K562 (cell line): Measurements from ENCODE around the gene ESPN. TPM values are rescaled to one million over a fixed set of nuclear protein-coding genes. Genes with fewer than 3 reads are reported as not detected.

Experiments used
- ATAC-seq: fragments of 200-7000 bp; cut with Tn5 transposase; 3 replicates; pipeline ENCODE4 v1.9.1; 2020; ENCODE audit warnings: moderate library complexity
- BruUV-seq: library from RNA; stranded (reverse); fragments of 400-500 nt; replicated peaks from 2 replicates; lab custom pipeline; 2021; lab: Mats Ljungman, UMichigan
- CTCF ChIA-PET: fragments of 300-600 bp; formaldehyde crosslinking; extraction: SDS; loops from one replicate; lab custom pipeline; 2021; ENCODE audit warnings: low intra/inter-chr PET ratio; lab: Yijun Ruan, JAX
- POLR2A ChIA-PET: fragments of 300-600, 350-650 bp; sonication (Branson Sonifier 250); formaldehyde crosslinking; extraction: SDS; loops from one replicate; lab custom pipeline; 2021; ENCODE audit warnings: antibody characterized with exemption, inconsistent platforms; lab: Yijun Ruan, JAX
- DNase-seq, 4 experiments: peaks; one replicate each; pipeline versions ENCODE4 v3.0.0 to v3.0.0-alpha.2; 2011 to 2018; ENCODE audit warnings: low spot score in 3 of 4, mixed read lengths in 3 of 4; ENCODE audit errors: extremely low read depth in 1 of 4
- FAIRE-seq: peaks from 2 replicates; lab custom pipeline; 2011; peaks lifted over from hg19 to GRCh38; lab: Jason Lieb, UNC
- H2AFZ ChIP-seq: 2 replicates; pipeline ENCODE4 v1.6.0; 2011; ENCODE audit warnings: low read depth, low read length, control low read depth, inconsistent platforms
- H3K27ac ChIP-seq: fragments of 200-600 bp; 3 replicates; pipeline ENCODE4 v1.8.0; 2011; ENCODE audit warnings: low read depth, mild to moderate bottlenecking, control low read depth, inconsistent platforms, low read length, moderate library complexity, mixed read lengths; ENCODE audit errors: extremely low read depth
- H3K27me3 ChIP-seq, 2 experiments: fragments of 300-600 bp in 1 of 2; 2 replicates in 1 of 2; 3 replicates in 1 of 2; pipeline versions ENCODE4 v1.6.0 to v1.8.0; 2011; ENCODE audit warnings: inconsistent platforms in 2 of 2, low read length in 2 of 2, mild to moderate bottlenecking in 1 of 2, mixed read lengths in 1 of 2, moderate library complexity in 1 of 2; ENCODE audit not compliant: control insufficient read depth in 2 of 2, insufficient read depth in 2 of 2
- H3K36me3 ChIP-seq: fragments of 300-600 bp; 3 replicates; pipeline ENCODE4 v1.8.0; 2011; ENCODE audit warnings: mild to moderate bottlenecking, low read length, inconsistent platforms; ENCODE audit not compliant: control insufficient read depth, insufficient read depth
- H3K4me1 ChIP-seq, 2 experiments: fragments of 200-600 bp in 1 of 2; replicated peaks in 1 of 2; 2 replicates in 1 of 2; 3 replicates in 1 of 2; pipeline versions ENCODE4 v1.5.1 to v1.8.0; 2011; ENCODE audit warnings: inconsistent platforms in 2 of 2, low read length in 2 of 2, mild to moderate bottlenecking in 1 of 2, mixed read lengths in 1 of 2, moderate library complexity in 1 of 2; ENCODE audit not compliant: control insufficient read depth in 2 of 2, insufficient read depth in 2 of 2
- H3K4me2 ChIP-seq: 2 replicates; pipeline ENCODE4 v1.6.1; 2011; ENCODE audit warnings: low read length, control low read depth, inconsistent platforms, mixed read lengths; ENCODE audit not compliant: insufficient read depth
- H3K4me3 ChIP-seq: fragments of 200-600 bp; sonication (generic), shearing (Covaris generic); 2 replicates; pipeline ENCODE4 v1.5.1; 2016; ENCODE audit warnings: control low read depth, inconsistent platforms
- H3K79me2 ChIP-seq: fragments of 200-600 bp; 3 replicates; pipeline ENCODE4 v1.8.0; 2011; ENCODE audit warnings: low read length, inconsistent platforms; ENCODE audit not compliant: control insufficient read depth, insufficient read depth
- H3K9ac ChIP-seq, 2 experiments: 2 replicates each; pipeline versions ENCODE4 v1.6.0 to v1.6.1; 2011; ENCODE audit warnings: low read depth in 2 of 2, low read length in 2 of 2, control low read depth in 1 of 2, inconsistent platforms in 1 of 2, mild to moderate bottlenecking in 1 of 2, mixed read lengths in 1 of 2; ENCODE audit not compliant: insufficient read depth in 1 of 2
- H3K9me1 ChIP-seq: one replicate; pipeline ENCODE4 v1.6.0; 2011; ENCODE audit warnings: inconsistent platforms, mild to moderate bottlenecking, low read length, moderate library complexity; ENCODE audit not compliant: control insufficient read depth, insufficient read depth
- H3K9me3 ChIP-seq: replicated peaks from 2 replicates; pipeline ENCODE4 v1.5.1; 2011; ENCODE audit warnings: low read depth, low read length, inconsistent platforms; ENCODE audit not compliant: control insufficient read depth, insufficient read depth
- H4K20me1 ChIP-seq: replicated peaks from 2 replicates; pipeline ENCODE4 v1.6.1; 2011; ENCODE audit warnings: low read length, inconsistent platforms, mixed read lengths; ENCODE audit not compliant: control insufficient read depth, insufficient read depth
- POLR2AphosphoS5 ChIP-seq: IDR thresholded peaks from 2 replicates; pipeline ENCODE4 v1.6.1; 2011; ENCODE audit warnings: mild to moderate bottlenecking, low read depth, low read length, moderate library complexity; ENCODE audit not compliant: control insufficient read depth, insufficient read depth
- WGBS: fragments of 100-300 bp; shearing (Covaris generic); methylation state at CpG from one replicate; pipeline ENCODE4 v1.1.6; 2016; ENCODE audit warnings: low coverage, mixed read lengths; ENCODE audit not compliant: insufficient coverage; ENCODE audit errors: missing lambda C conversion rate; 5-methylcytosine and 5-hydroxymethylcytosine counted together
- in situ Hi-C: fragments of 300-500 bp; cut with MboI; formaldehyde crosslinking; loops from 4 replicates; pipeline ENCODE4 v1.15.0; 2018; ENCODE audit warnings: inconsistent platforms, mixed read lengths
- intact Hi-C: fragments of 100-400 bp; cut with micrococcal nuclease; formaldehyde crosslinking; loops from 2 replicates; pipeline ENCODE4 v1.14.2; 2022
- polyA plus RNA-seq, 8 experiments: library from polyadenylated mRNA; depleted of rRNA in 4 of 8; stranded (reverse) in 5 of 8; unstranded in 3 of 8; fragments of >200 nt; fragmentation: Nextera tagmentation in 2 of 8; fragmentation: Illumina TruSeq in 1 of 8; extraction: Ambion mirVana in 2 of 8; extraction: Trizol in 1 of 8; gene quantifications; 2 replicates each; pipeline versions ENCODE4 v1.2.1 to v1.2.3, GENCODE V29; 2011 to 2014; ENCODE audit warnings: inconsistent platforms in 1 of 8, missing spikeins in 1 of 8
- total RNA-seq, 7 experiments: library from RNA; depleted of rRNA in 6 of 7; stranded (reverse); fragments of >200 nt in 6 of 7; fragmentation: Illumina TruSeq in 2 of 7; extraction: Trizol in 2 of 7; gene quantifications; 2 replicates each; pipeline versions ENCODE4 v1.2.1 to v1.2.3, GENCODE V29; 2011 to 2021; ENCODE audit warnings: low replicate concordance in 1 of 7
- TF ChIP-seq, protein P1 (sequence below): sonication (generic); formaldehyde crosslinking; IDR thresholded peaks from 2 replicates; pipeline ENCODE4 v1.8.0; 2022; ENCODE audit warnings: missing genetic modification reagents, mild to moderate bottlenecking, moderate library complexity, borderline replicate concordance

Gene ESPN
- total and polyA plus RNA-seq, 9 of the 15 experiments (the other 6 are each of a cell fraction or from before 2014, with no cell fraction given): 0.07 to 1.2 (median 0.45) TPM; not detected in 3

DNA sequence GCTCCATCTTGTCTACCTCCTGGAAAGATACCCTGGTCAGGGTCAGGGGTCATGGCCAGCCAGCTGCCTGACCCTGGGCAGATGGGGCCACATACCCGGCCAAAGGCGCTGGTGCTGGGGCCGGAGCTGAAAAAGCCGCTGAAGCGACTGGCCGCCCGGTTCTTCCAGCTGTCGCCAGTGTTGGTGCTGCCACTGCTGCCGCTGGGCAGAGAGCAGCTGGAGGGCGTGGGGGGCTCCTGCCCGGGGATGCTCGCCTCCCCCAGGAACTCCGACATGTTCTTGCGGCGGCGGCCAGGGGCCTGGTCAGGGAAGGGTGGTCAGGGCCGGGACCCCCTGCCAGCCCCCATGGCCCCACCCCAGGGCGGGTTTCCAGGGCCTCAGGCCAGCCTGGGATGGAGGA lies 48.6 kb downstream of the ESPN start:
- H2AFZ ChIP-seq: no peak overlapping the region
- H3K4me1 ChIP-seq: peaks cover 10 to 64% of the 10 kb centered on the region in 2 experiments; a peak in 4 of 5 replicates
- H3K9ac ChIP-seq: no peak overlapping the region
- BruUV-seq: no TSS peak
- in situ Hi-C loops (loop anchor here (5.0 kb wide), 1 partner anchor 61 kb away; no protein-coding TSS in a partner anchor), intact Hi-C loops (loop anchor here (5.0 kb wide), 1 partner anchor 66 kb away; no protein-coding TSS in a partner anchor)
- peaks cover 32 to 76% of the 10 kb centered on the region in 2 experiments for H3K27me3 ChIP-seq
- TF ChIP-seq POLR2AphosphoS5: no peak
- TF ChIP-seq, protein P1, sequence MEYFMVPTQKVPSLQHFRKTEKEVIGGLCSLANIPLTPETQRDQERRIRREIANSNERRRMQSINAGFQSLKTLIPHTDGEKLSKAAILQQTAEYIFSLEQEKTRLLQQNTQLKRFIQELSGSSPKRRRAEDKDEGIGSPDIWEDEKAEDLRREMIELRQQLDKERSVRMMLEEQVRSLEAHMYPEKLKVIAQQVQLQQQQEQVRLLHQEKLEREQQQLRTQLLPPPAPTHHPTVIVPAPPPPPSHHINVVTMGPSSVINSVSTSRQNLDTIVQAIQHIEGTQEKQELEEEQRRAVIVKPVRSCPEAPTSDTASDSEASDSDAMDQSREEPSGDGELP (CRISPR knock-in tag): peak; percentile 15; the same call in 1 of the 2 replicates
- H3K9me1 ChIP-seq: peaks cover 2% of the 10 kb centered on the region
- H3K9me3 ChIP-seq: no peaks in the 10 kb centered on the region
- ATAC-seq (no peak), FAIRE-seq (no peak), DNase-seq (no peak)
- ChIA-PET POLR2A (no interaction called here), CTCF (interaction anchor here (0.9 kb wide), 1 partner anchor 125 kb away, joined by 4 read pairs; no protein-coding TSS in a partner anchor)
- H3K79me2 ChIP-seq: no peaks in the 10 kb centered on the region
- H3K4me3 ChIP-seq: no peak overlapping the region
- H3K36me3 ChIP-seq: no peaks in the 10 kb centered on the region
- WGBS: 17% methylated on average over 18 of the region's 18 CpGs
- H4K20me1 ChIP-seq: peaks cover 45% of the 10 kb centered on the region
- H3K4me2 ChIP-seq: no peak overlapping the region
- H3K27ac ChIP-seq: no peak overlapping the region
